Uterus (tissue), 2 donors: ENCODE data around the gene TF.

Experiments used
- POLR2A ChIP-seq, 2 donors: fragments of 450-650 bp; IDR thresholded peaks; one replicate each; pipeline ENCODE4 v1.6.1; 2016; ENCODE audit warnings: antibody characterized with exemption in 2 of 2, mild to moderate bottlenecking in 1 of 2, moderate library complexity in 1 of 2
- TF ChIP-seq, protein P1 (sequence below), 4 experiments: fragments of 200-600 bp in 2 of 4; fragments of 450-650 bp in 2 of 4; sonication (generic) in 2 of 4; IDR thresholded peaks; one replicate each; pipeline ENCODE4 v1.5.1; 2016 to 2019; ENCODE audit warnings: antibody characterized with exemption in 4 of 4, mild to moderate bottlenecking in 2 of 4, moderate library complexity in 1 of 4

DNA sequence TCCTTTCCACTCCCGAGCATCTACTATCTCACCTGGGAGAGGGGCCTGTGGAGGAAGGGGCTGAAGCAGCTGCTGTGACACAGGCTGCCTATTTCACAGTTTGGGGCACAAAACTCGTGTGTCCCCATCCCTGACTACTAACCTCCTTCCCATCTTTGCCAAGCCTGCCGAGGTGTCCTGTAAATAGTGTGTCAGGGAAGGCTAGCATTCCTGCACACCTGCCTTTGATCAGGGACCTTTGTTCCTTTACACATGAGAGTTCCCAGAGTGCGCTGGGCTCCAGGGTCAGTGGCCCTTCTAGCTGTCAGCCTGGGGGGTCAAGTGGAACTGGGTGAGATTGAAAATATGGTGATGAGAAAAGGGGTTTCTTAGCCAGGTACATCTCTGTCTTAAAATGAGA, 13.0 kb upstream of the TF start:
- TF ChIP-seq POLR2A (IDR thresholded peaks at IDR 0.05) = no peak
- TF ChIP-seq, protein P1, sequence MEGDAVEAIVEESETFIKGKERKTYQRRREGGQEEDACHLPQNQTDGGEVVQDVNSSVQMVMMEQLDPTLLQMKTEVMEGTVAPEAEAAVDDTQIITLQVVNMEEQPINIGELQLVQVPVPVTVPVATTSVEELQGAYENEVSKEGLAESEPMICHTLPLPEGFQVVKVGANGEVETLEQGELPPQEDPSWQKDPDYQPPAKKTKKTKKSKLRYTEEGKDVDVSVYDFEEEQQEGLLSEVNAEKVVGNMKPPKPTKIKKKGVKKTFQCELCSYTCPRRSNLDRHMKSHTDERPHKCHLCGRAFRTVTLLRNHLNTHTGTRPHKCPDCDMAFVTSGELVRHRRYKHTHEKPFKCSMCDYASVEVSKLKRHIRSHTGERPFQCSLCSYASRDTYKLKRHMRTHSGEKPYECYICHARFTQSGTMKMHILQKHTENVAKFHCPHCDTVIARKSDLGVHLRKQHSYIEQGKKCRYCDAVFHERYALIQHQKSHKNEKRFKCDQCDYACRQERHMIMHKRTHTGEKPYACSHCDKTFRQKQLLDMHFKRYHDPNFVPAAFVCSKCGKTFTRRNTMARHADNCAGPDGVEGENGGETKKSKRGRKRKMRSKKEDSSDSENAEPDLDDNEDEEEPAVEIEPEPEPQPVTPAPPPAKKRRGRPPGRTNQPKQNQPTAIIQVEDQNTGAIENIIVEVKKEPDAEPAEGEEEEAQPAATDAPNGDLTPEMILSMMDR (IDR thresholded peaks at IDR 0.05) = no peak
